ENCODE data around the gene HRH3. TPM values are rescaled to one million over a fixed set of nuclear protein-coding genes. Genes with fewer than 3 reads are reported as not detected.

HRH3 gene
- total RNA-seq, 1 donor from 2014 or later = not detected

DNA sequence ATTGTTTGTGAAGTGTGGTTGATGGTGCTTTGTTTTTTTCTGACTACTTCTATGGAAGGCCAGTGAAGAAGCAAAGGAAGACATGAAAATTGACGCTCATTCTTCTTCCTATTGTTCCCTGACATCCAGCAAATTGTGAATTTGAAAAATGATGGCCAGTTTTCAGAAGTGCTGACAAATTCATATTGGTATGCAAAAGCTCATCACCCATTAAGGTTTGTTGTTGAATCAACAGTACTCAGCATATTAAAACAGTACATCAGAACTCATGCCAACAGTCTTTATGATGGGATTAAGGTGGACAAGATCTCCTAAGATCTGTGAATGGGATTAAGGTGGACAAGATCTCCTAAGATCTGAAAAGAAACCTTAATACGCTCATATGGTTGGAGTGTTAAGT is 38.3 kb downstream of the HRH3 start:
- no peak for DNase-seq (ENCODE audit: low spot score)

DNA sequence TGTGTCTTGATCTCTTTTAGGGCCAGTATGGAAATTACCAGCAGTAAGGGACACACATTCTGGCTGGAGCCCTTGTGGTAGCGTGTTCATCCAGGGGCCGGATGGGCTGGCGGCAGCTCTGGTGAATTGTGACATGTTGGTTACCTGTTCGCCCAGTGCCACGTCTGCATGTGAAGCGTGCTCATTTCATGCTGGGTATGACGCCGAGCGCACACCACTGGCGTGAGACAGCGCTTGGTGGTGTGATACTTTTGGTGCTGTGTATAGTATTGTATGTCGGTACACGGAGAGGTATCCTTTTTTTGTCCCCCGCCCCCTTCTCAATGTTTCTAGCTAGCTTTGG is 40.9 kb downstream of the HRH3 start:
- no peak for DNase-seq (ENCODE audit: low spot score)

DNA sequence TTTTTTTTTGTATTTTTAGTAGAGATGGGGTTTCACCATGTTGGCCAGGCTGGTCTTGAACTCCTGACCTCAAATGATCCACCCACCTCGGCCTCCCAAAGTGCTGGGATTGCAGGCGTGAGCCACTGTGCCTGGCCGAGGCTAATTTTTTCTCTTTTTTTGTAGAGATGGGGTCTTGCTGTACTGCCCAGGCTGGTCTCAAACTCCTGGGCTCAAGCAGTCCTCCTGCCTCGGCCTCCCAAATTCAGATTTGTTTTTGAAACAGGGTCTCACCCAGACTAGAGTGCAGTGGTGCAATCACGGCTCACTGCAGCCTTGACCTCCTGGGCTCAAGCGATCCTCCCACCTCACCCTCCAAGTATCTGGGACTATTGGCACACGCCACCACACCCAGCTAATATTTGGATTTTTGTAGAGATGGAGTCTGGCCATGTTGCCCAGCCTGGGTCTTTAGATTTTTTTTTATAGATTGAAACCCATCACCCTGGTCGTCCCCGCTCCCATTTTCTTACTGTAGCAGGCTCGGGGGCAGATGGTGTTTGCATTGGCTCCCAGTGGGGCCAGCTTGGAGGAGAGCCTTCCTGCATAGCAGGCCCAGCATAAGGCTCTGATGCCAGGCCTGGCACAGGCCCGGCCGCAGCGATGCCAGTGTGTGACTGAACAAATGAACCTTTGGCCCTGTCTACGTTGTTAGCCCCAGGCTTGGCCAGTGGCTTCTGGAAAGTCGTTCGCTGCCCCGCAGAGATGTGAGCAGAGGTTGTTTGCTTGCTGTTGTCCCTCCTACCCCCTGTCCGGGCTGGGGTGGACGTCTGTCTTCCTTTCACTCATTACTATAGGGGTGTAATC is 41.5 kb downstream of the HRH3 start:
- no peak for DNase-seq (ENCODE audit: low spot score)

DNA sequence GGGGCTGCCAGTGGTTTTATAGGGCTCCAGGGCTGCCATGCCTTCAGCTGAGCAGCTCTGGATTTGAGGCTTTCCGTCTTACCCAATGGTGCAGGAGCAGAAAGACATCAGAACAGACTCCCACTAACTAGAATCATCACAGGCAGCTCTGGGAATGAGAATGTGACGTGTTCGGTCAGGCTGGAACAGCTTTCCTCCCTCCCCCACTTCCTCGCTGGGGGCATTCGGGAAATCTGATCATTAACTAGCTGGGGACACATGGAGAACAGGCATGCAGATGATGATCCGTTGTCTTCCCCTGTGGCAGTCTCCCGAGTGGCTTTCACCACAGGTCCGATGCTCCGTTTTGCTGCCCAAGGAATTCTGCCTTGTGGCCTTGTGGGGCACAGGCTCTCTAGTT is 42.8 kb downstream of the HRH3 start:
- no peak for DNase-seq (ENCODE audit: low spot score)

DNA sequence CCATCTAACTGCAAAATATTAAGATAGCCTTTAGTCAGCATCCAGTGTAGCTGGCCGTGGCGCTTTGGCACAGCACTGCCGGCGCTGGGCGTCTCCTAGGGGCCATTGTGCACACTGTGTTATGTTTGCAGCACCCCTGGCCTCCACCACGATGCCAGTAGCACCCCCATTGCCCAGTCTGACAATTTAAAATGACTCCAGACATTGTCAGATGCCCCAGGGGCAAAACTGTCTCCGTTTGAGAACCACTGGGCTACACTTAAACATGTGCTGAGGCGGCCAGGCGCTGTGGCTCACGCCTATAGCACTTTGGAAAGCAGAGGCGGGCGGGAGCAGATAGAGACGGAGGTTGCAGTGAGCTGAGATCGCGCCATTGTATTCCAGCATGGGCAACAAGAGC is 43.2 kb downstream of the HRH3 start:
- DNase-seq (ENCODE audit: low spot score) = no peak

DNA sequence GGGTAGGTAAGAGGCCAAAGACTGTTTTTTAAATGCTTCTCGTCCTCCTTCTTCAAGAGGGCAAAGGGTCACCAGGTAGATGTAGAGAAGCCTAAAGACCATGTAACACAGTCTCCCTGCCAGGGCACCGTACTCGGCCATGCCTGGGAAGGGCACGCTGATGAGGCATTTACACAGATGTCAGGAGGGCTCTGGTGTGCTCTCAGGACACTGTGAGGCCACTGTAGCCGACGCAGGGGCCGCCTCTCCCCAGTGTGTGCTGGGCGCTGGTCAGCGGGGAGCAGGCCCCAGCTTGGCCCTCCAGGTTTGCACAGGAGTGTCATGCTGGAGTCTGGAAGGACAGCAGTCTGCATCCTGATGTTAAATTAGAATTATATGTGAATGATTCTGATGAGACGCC is 44.4 kb downstream of the HRH3 start:
- DNase-seq (ENCODE audit: low spot score) = no peak

DNA sequence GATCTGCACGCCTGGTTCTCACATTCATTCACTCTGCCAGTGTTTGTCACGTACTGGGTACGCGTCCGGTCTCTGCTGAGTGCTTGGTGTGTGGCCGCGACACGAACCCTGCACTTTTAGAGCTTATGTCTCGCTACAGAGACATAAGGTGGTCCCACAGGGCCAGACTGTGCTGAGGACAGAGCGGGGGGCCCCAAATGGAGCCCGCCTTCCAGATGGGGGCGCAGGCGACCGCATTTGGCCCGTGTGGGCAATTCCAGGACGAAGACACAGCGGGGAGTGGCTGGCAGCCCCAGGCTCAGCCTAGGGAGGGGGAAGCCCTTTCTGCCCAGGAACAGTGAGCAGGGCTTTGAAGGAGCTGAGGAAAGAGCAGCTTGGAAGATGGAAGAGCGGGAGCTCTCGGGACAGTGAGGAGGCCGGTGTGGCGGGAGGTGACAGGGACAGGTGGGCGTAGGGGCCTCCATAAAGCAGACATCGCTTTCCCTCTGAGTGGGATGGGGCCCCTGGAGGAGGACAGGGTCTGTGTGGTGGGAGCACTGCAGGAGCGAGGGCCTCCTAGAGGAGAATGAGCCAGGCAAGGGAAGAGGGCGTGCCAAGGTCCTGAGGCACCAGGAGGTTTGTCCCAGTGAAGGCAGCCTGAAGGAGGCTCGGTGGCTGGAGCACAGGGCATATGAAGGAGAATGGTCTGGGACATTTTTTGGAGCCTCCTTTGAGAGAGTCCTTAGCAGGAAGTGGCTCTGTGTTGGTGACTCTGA is 45.0 kb downstream of the HRH3 start:
- DNase-seq (ENCODE audit: low spot score) = no peak

DNA sequence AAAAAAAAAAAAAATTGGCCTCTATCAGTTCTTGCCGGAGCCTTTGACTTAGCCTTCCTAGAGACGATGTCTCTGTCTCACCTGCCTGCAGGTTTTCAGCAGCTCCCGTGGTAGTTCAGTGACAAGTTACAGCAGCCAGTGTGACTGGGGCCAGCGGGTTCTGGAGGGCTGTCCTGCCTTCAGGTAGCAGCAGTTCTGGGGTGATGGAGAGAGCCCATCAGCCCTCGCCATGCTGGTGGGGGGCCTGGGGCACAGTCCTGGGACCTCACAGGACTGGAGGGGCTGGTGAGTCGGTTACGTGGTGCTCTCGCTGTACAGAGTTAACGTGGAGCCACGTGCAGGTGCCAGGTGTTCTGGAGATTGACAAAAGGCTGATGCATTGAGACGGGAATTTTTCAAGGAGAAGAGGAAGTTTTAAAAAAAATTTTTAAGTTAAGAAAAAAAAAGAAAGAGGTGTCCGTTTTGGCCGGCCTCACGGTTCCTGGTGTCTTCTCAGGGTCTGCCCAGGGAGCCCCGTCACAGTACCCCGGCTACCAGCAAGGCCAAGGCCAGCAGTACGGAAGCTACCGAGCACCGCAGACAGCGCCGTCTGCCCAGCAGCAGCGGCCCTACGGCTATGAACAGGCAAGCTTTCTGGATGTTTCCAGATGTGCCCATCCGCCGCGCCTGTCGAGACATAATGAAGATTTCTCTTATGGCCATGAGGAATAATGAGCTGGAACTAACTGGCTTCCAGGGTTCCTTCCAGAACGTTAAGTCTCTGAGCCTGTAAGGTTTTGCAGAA is 45.9 kb downstream of the HRH3 start:
- no peak for DNase-seq (ENCODE audit: low spot score)

DNA sequence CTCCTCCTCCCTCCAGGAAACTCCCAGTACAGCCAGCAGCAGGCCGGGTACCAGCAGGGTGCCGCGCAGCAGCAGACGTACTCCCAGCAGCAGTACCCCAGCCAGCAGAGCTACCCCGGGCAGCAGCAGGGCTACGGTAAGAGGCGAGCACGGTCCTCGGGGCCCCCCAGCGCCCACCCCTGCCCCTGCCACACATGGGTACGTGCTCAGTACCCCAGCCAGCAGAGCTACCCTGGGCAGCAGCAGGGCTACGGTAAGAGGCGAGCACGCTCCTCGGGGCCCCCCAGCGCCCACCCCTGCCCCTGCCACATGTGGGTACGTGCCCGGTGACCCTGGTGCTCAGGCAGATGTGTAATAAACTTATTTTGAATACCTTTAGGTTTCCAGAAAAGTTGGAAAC is 47.4 kb downstream of the HRH3 start:
- DNase-seq (ENCODE audit: low spot score) = no peak

DNA sequence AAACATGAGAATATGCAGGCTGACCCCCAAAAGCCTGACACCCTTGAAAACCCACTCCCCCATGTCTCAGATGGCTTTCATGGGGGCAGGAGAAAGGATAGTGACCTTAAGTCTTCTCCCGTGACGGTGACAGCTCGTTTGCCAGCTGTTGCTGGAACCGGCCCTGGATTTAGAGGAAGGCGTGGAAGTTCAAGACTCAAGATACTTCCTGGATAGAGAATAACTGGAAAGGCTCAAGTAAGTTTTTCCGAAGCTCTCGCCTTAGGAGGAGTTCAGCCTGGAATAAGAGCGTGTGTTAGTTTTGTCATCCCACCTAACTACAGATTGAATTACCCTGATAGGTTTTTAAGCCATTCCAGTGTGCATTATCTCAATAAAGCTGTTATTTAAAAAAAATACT is 48.8 kb downstream of the HRH3 start:
- DNase-seq (ENCODE audit: low spot score) = no peak

DNA sequence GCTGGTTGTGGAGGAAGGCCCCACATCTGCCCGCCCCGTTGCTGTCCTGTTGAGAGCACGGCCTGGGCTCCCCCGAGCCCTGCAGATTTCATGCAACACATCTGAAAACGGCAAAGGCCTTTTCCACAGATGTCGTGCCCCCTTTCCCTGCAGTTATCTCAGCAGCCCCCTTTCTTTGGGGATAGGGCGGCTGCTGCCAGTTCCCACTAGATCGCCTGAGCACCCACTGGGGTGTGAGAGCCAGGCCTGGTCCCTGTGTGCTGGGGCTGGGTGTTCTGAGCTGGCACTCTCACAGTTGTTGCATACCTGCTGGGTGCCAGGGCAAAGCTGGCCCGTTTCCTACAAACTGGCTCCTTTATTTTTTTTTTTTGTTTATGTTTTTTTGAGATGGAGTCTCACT is 49.5 kb downstream of the HRH3 start:
- no peak for DNase-seq (ENCODE audit: low spot score)

DNA sequence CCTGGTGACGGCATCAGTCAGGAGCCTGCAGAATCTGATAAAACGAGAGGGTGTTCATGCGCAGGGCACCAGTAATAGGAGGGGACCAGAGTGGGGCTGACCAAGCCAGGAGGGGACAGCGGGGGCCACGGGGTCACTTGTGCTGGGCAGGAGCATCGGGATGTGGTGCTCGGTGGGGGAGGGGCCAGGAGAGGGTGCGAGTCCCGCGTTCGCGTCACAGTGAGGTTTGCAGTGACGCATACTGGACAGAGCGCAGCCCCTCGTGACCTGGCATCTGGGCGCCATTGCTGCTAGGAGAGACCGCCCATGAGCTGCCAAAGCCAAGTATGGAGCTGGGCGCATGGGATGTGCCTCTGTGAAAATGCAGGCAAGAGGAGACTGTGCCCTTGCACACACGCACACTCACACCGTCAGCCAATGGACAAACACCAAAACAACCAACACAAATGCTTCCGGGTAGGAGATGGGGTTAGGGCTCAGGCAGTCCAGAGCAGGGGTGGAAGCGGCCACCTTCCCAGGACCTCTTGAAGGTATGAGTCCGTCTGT is 51.1 kb downstream of the HRH3 start:
- DNase-seq (ENCODE audit: low spot score) = no peak

DNA sequence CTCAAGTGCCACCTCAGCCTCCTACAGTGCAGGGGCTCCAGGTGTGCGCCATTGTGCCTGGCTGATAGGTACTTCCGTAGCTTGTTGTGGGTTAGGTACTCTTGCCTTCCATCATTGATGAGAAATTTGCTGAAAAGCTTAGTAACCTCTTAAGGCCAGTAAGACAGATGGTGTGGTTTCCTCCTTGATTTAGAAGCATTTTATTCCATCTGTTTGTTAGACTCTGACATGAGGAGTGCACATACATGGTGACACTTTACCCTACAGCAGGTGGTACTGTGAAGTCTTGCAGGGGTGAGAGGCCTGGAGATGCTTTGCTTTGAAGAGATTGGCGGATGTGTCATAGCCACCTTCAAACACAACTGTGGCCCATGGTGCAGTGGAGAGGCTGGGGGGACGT is 52.0 kb downstream of the HRH3 start:
- DNase-seq (ENCODE audit: low spot score) = no peak

DNA sequence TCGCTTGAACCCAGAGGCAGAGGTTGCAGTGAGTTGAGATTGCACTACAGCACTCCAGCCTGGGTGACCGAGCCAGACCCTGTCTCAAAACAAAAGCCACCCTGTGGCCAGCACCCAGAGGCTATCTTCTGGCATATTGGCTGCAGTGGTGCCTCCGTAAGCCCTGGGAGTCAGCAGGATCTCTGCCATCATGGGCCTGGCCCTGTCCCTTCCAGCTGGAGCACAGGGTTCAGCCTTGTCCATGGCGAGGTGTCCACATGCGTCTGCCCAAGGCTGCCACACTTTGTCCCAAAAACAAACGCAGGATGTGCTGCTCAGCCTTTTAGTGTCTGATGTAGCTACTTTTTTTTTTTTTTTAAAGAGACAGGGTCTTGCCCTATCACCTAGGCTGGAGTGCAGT is 52.6 kb downstream of the HRH3 start:
- DNase-seq (ENCODE audit: low spot score) = no peak

DNA sequence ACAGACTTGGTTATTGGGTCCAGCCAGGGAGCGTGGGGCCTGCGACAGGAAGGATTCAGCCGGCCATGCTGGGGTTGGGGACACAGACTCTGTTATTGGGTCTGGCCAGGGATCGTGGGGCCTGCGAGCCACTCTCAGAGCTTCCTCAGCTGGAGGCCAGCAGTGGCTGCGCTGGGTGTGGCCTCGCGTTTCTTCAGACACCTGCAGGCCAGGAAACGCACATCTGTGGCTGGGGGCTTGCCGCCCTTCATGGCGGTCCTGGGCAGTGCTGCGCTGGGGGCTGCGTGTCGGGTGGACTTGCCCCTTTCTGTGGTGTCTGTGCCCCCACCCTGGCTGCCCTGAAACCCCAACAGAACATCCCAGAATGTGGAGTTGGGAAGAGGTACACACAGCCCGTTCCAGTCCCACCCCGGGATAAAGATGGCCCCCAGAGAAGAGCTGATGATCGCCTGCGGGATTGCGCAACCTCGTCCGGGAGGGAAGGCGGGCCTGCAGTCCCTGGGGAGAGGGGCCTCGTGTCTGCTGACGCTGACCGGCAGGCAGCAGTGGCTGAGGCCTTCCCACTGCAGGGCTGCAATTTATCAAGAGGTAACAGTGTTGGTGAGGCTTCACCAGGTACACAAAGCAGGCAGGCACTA is 54.2 kb downstream of the HRH3 start:
- DNase-seq (ENCODE audit: low spot score) = no peak

Other genes starting within 250 kb of the HRH3 start
- 13.0 TPM for gene TAF4, start 154.4 kb downstream of the HRH3 start, total RNA-seq
- 23.7 TPM for gene LSM14B, start 97.8 kb downstream of the HRH3 start, total RNA-seq
- gene PSMA7, start 76.9 kb downstream of the HRH3 start, total RNA-seq = 258 TPM
- gene SS18L1, start 76.5 kb downstream of the HRH3 start, total RNA-seq = 9.0 TPM
- gene MTG2, start 37.2 kb downstream of the HRH3 start, total RNA-seq = 29.9 TPM
- gene OSBPL2, start 18.2 kb upstream of the HRH3 start, total RNA-seq = 38.1 TPM
- gene ADRM1, start 82.7 kb upstream of the HRH3 start, total RNA-seq = 87.1 TPM
- gene LAMA5, start 147.0 kb upstream of the HRH3 start, total RNA-seq = 126 TPM
- gene RPS21, start 166.8 kb upstream of the HRH3 start, total RNA-seq = 856 TPM
- 2.3 TPM for gene CABLES2, start 187.0 kb upstream of the HRH3 start, total RNA-seq
- gene RBBP8NL, start 207.3 kb upstream of the HRH3 start, total RNA-seq = not detected